DOHH2 (cell line): Measurements from ENCODE around the gene SLC25A13.

Experiments
- EZH2phosphoT487 ChIP-seq: fragments of 200-600 bp; sonication (generic); IDR thresholded peaks from 2 replicates; pipeline ENCODE4 v1.6.1; 2017; ENCODE audit warnings: borderline replicate concordance, mild to moderate bottlenecking, antibody characterized with exemption, low read length, moderate library complexity, mixed read lengths
- TF ChIP-seq, protein P1 (sequence below): fragments of 200-600 bp; sonication (generic); IDR thresholded peaks from one replicate; pipeline ENCODE4 v1.5.1; 2014; ENCODE audit warnings: antibody characterized with exemption, mild to moderate bottlenecking, low read depth, low read length; ENCODE audit not compliant: poor library complexity, severe bottlenecking

DNA sequence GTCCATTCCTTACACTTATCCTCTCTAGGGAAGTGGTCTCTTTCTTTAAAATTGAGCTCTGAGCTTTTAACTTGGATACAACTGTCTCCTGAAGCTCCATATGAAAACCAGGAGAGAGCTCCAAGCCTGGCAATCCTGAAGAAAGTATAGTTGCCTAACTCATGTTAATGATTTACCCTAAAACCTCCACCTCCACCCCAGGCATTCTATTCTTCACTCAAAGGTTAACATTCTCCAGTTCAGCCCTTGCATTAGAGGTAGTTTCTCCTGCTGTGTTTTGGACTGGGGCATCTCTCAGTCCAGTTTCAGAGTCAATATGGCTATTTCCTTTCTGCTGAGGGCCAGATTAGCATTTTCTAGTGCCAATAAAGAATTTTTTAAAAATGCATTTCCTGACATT, 195.5 kb downstream of the SLC25A13 start:
- TF ChIP-seq, protein P1, sequence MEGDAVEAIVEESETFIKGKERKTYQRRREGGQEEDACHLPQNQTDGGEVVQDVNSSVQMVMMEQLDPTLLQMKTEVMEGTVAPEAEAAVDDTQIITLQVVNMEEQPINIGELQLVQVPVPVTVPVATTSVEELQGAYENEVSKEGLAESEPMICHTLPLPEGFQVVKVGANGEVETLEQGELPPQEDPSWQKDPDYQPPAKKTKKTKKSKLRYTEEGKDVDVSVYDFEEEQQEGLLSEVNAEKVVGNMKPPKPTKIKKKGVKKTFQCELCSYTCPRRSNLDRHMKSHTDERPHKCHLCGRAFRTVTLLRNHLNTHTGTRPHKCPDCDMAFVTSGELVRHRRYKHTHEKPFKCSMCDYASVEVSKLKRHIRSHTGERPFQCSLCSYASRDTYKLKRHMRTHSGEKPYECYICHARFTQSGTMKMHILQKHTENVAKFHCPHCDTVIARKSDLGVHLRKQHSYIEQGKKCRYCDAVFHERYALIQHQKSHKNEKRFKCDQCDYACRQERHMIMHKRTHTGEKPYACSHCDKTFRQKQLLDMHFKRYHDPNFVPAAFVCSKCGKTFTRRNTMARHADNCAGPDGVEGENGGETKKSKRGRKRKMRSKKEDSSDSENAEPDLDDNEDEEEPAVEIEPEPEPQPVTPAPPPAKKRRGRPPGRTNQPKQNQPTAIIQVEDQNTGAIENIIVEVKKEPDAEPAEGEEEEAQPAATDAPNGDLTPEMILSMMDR: no peak
- TF ChIP-seq EZH2phosphoT487: no peak
